Naive thymus-derived CD4-positive, alpha-beta T cell (primary cell): ENCODE data around the gene GPR25. TPM values are rescaled to one million over a fixed set of nuclear protein-coding genes. Genes with fewer than 3 reads are reported as not detected.

Experiments
- ATAC-seq: fragments of 150-1000 bp; cut with Tn5 transposase; 2 replicates; pipeline ENCODE4 v1.10.0; 2021; ENCODE audit warnings: mild to moderate bottlenecking, moderate library complexity
- CTCF ChIA-PET: fragments of 350-600 bp; sonication (Branson Sonifier 250); formaldehyde crosslinking; loops from one replicate; lab custom pipeline; 2021; ENCODE audit warnings: antibody characterized with exemption; lab: Charles Lee
- POLR2A ChIA-PET: fragments of 350-600 bp; sonication (Branson Sonifier 250); formaldehyde crosslinking; loops from one replicate; lab custom pipeline; 2021; ENCODE audit warnings: antibody characterized with exemption, inconsistent platforms; lab: Charles Lee
- DNase-seq, 9 donors: peaks; one replicate each; pipeline versions ENCODE4 v3.0.0 to v3.0.0-alpha.2; 2020 to 2022; ENCODE audit warnings: mixed read lengths in 1 of 9
- H3K27ac ChIP-seq: one replicate; pipeline ENCODE4 v1.7.0; 2013; ENCODE audit warnings: mild to moderate bottlenecking, low read depth, low read length, moderate library complexity
- H3K27me3 ChIP-seq, 2 donors: one replicate each; pipeline ENCODE4 v1.7.0; 2013; ENCODE audit warnings: low read length in 2 of 2, mild to moderate bottlenecking in 2 of 2, moderate library complexity in 2 of 2; ENCODE audit not compliant: control insufficient read depth in 2 of 2, insufficient read depth in 2 of 2
- H3K36me3 ChIP-seq, 3 experiments: 1 replicate in 2 of 3; 2 replicates in 1 of 3; pipeline ENCODE4 v1.7.0; 2013; ENCODE audit warnings: low read length in 3 of 3, mild to moderate bottlenecking in 3 of 3, moderate library complexity in 1 of 3; ENCODE audit not compliant: insufficient read depth in 3 of 3, control insufficient read depth in 2 of 3
- H3K4me1 ChIP-seq, 2 donors: one replicate each; pipeline ENCODE4 v1.7.0; 2013; ENCODE audit warnings: low read length in 2 of 2, mild to moderate bottlenecking in 2 of 2, moderate library complexity in 1 of 2; ENCODE audit not compliant: control insufficient read depth in 2 of 2, insufficient read depth in 2 of 2
- H3K4me3 ChIP-seq: 2 replicates; pipeline ENCODE4 v1.7.0; 2013; ENCODE audit warnings: mild to moderate bottlenecking, low read length
- H3K9me3 ChIP-seq, 3 experiments: 1 replicate in 2 of 3; 2 replicates in 1 of 3; pipeline ENCODE4 v1.7.0; 2013; ENCODE audit warnings: low read length in 3 of 3; ENCODE audit not compliant: control insufficient read depth in 2 of 3
- H3K27ac Mint-ChIP-seq, 9 donors: one replicate each; pipeline ENCODE4 v1.8.0; 2020 to 2022; ENCODE audit warnings: mixed read lengths in 9 of 9, mild to moderate bottlenecking in 8 of 9, moderate library complexity in 5 of 9, inconsistent platforms in 2 of 9
- H3K27me3 Mint-ChIP-seq, 5 donors: one replicate each; pipeline ENCODE4 v1.8.0; 2021 to 2022; ENCODE audit warnings: mixed read lengths in 5 of 5, mild to moderate bottlenecking in 1 of 5
- H3K36me3 Mint-ChIP-seq, 5 donors: one replicate each; pipeline ENCODE4 v1.8.0; 2020 to 2022; ENCODE audit warnings: mixed read lengths in 5 of 5, mild to moderate bottlenecking in 3 of 5, inconsistent platforms in 1 of 5
- H3K4me1 Mint-ChIP-seq, 7 donors: one replicate each; pipeline ENCODE4 v1.8.0; 2020 to 2022; ENCODE audit warnings: mixed read lengths in 7 of 7, mild to moderate bottlenecking in 3 of 7, inconsistent platforms in 1 of 7
- H3K4me3 Mint-ChIP-seq, 10 donors: one replicate each; pipeline ENCODE4 v1.8.0; 2020 to 2022; ENCODE audit warnings: mild to moderate bottlenecking in 10 of 10, mixed read lengths in 10 of 10, moderate library complexity in 6 of 10, inconsistent platforms in 2 of 10
- H3K9me3 Mint-ChIP-seq, 11 donors: one replicate each; pipeline ENCODE4 v1.8.0; 2020 to 2022; ENCODE audit warnings: mixed read lengths in 11 of 11, mild to moderate bottlenecking in 4 of 11, inconsistent platforms in 1 of 11, moderate library complexity in 1 of 11
- intact Hi-C, 2 donors: fragments of 100-400 bp; cut with micrococcal nuclease; formaldehyde crosslinking; loops; one replicate each; pipeline ENCODE4 v1.15.1; 2023
- polyA plus RNA-seq, 2 donors: library from polyadenylated mRNA; unstranded; fragments of 300-500 nt; fragmentation: Illumina TruSeq; gene quantifications; one replicate each; pipeline ENCODE4 v1.2.3, GENCODE V29; 2021
- total RNA-seq, 6 experiments: library from RNA in 5 of 6; stranded (reverse) in 5 of 6; gene quantifications; 1 replicate in 5 of 6; 2 replicates in 1 of 6; pipeline ENCODE4 v1.2.3 and lab custom pipeline; 2021 to 2026

GPR25 gene
- total and polyA plus RNA-seq, 7 experiments from 2014 or later = 0.48 to 1.8 (median 0.99) TPM; not detected in 1

DNA sequence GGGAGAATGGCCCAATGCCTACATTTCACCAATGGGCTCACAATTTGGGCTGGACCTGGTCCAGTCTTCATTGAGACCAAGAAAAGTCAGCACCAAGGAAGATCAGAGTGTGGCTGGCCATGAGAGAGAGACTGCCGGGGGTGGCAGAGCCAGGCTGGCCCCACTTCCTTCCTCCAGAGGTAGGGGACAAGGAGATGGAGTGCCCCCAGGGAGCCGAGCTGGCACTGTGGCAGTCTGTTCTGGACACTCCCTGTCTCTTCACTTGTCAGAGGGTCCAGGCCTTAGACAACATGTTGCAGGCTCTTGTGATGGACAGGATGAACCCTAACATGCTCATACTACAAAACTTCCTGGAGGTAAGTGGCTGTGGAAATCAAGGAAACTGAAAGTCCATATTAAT lies 49.6 kb downstream of the GPR25 start:
- ChIA-PET POLR2A (no interaction called here), CTCF (no interaction called here)
- Histone ChIP-seq H3K9me3 (no peaks in the 10 kb centered on the region), H3K4me1 (no peaks in the 10 kb centered on the region), H3K4me3 (no peak overlapping the region), H3K36me3 (no peaks in the 10 kb centered on the region), H3K27me3 (no peaks in the 10 kb centered on the region), H3K27ac (no peak overlapping the region)
- no peak for DNase-seq
- Mint-ChIP-seq H3K27ac (no peak overlapping the region), H3K4me1 (peaks cover 0 to 4% (median 2%) of the 10 kb centered on the region in 7 donors), H3K9me3 (no peaks in the 10 kb centered on the region), H3K27me3 (peaks cover 0 to 31% (median 0%) of the 10 kb centered on the region in 5 donors), H3K4me3 (no peak overlapping the region), H3K36me3 (no peaks in the 10 kb centered on the region)
- no peak for ATAC-seq
- intact Hi-C loops = no loop called here

DNA sequence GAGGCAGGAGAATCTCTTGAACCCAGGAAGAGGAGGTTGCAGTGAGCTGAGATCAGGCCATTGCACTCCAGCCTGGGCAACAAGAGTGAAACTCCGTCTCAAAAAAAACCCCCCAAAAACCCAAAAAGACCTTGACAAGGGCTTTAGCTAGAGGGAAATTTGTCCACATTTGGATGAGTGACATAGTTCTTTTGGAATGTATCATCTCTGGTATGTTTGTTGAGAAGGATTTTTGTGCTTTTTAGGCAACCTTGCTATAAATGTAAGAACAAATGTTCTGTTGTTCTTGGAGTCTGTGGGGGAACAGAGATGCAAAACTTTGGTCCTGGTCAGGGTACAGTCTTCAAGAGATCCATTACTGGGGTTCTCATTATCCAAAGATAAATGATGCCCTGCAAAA lies 50.8 kb downstream of the GPR25 start:
- Mint-ChIP-seq H3K4me3 (no peak overlapping the region), H3K36me3 (no peaks in the 10 kb centered on the region), H3K27me3 (peaks cover 0 to 34% (median 0%) of the 10 kb centered on the region in 5 donors), H3K9me3 (no peaks in the 10 kb centered on the region), H3K4me1 (peaks cover 0 to 4% (median 2%) of the 10 kb centered on the region in 7 donors), H3K27ac (no peak overlapping the region)
- no peak for DNase-seq
- Histone ChIP-seq H3K27me3 (no peaks in the 10 kb centered on the region), H3K9me3 (no peaks in the 10 kb centered on the region), H3K4me3 (no peak overlapping the region), H3K27ac (no peak overlapping the region), H3K4me1 (no peaks in the 10 kb centered on the region), H3K36me3 (no peaks in the 10 kb centered on the region)
- ChIA-PET POLR2A (no interaction called here), CTCF (no interaction called here)
- intact Hi-C loops = no loop called here
- ATAC-seq = no peak

Other genes starting within 250 kb of the GPR25 start
- gene DDX59, start 203.1 kb upstream of the GPR25 start, total RNA-seq = 10 to 100 TPM; 20.6 to 41.3 (median 31.1) TPM
- 10 to 100 TPM; 15.0 to 19.4 TPM for gene DDX59, start 203.1 kb upstream of the GPR25 start, polyA plus RNA-seq
- 10 to 100 TPM in 2 of 5 experiments, 1 to 10 TPM in 2, under 1 TPM in 1; 0.36 to 11.4 (median 5.5) TPM for gene CAMSAP2, start 134.1 kb upstream of the GPR25 start, total RNA-seq
- 1 to 10 TPM; 2.1 to 3.4 TPM for gene CAMSAP2, start 134.1 kb upstream of the GPR25 start, polyA plus RNA-seq
- gene INAVA, start 21.9 kb downstream of the GPR25 start, total RNA-seq = under 1 TPM in 1 of 5 experiments, not detected in 4; 0.51 TPM
- not detected for gene INAVA, start 21.9 kb downstream of the GPR25 start, polyA plus RNA-seq
- 10 to 100 TPM; 68.3 to 97.6 (median 73.4) TPM for gene KIF21B, start 150.7 kb downstream of the GPR25 start, total RNA-seq
- gene KIF21B, start 150.7 kb downstream of the GPR25 start, polyA plus RNA-seq = 1 to 10 TPM; 3.0 to 8.1 TPM
- not detected for gene CACNA1S, start 239.4 kb downstream of the GPR25 start, total RNA-seq
- gene CACNA1S, start 239.4 kb downstream of the GPR25 start, polyA plus RNA-seq = not detected